ENCODE data around the gene ST6GALNAC3. TPM values are rescaled to one million over a fixed set of nuclear protein-coding genes. Genes with fewer than 3 reads are reported as not detected.

The ST6GALNAC3 gene
- polyA plus RNA-seq, 2 of the 4 experiments (the other 2 are of a cell fraction), result 1.1 to 1.2 TPM

DNA sequence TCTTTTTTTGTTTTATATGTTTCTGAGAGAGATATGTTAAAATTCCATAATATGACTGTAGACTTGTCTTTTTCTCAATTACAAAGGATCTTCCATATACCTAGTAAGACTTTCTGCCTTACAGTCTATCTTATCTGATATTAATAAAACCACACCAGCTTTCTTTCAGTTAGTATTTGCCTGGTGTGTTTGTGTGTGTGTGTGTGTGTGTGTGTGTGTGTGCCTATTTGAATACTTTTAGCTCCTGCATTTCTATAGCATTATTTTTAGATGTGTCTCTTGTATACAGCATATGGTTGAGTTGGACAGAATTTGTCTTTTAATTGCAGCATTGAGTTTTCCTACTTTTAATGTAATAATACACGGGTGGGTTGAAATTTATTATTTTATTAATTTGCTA, 27.5 kb downstream of the ST6GALNAC3 start:
- Histone ChIP-seq H3K4me1 (no peaks in the 10 kb centered on the region), H3K27ac (no peak overlapping the region), H3K9me3 (no peaks in the 10 kb centered on the region), H3K4me2 (no peak overlapping the region), H3K4me3 (no peak overlapping the region)
- FAIRE-seq (no peak), DNase-seq (ENCODE audit: low read depth in 1 of 2, low spot score in 1 of 2) (no peak), ATAC-seq (no peak)
- CTCF ChIA-PET, result no interaction called here
- no peak for TF ChIP-seq CBX2 (IDR thresholded peaks at IDR 0.05; ENCODE audit: borderline replicate concordance, low read depth)
- TF ChIP-seq HOXB5 (CRISPR knock-in tag; IDR thresholded peaks at IDR 0.05), result no peak
- no peak for TF ChIP-seq CBX8 (IDR thresholded peaks at IDR 0.05)
- TF ChIP-seq BHLHE40 (IDR thresholded peaks at IDR 0.05; ENCODE audit: low read depth, low read length), result no peak
- no peak for TF ChIP-seq SMC3 (IDR thresholded peaks at IDR 0.05)
- TF ChIP-seq, protein P1, sequence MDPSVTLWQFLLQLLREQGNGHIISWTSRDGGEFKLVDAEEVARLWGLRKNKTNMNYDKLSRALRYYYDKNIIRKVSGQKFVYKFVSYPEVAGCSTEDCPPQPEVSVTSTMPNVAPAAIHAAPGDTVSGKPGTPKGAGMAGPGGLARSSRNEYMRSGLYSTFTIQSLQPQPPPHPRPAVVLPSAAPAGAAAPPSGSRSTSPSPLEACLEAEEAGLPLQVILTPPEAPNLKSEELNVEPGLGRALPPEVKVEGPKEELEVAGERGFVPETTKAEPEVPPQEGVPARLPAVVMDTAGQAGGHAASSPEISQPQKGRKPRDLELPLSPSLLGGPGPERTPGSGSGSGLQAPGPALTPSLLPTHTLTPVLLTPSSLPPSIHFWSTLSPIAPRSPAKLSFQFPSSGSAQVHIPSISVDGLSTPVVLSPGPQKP (IDR thresholded peaks at IDR 0.05; ENCODE audit: low read depth, low read length), result no peak
- TF ChIP-seq SREBF2 (IDR thresholded peaks at IDR 0.05), result no peak
- TF ChIP-seq, protein P2, sequence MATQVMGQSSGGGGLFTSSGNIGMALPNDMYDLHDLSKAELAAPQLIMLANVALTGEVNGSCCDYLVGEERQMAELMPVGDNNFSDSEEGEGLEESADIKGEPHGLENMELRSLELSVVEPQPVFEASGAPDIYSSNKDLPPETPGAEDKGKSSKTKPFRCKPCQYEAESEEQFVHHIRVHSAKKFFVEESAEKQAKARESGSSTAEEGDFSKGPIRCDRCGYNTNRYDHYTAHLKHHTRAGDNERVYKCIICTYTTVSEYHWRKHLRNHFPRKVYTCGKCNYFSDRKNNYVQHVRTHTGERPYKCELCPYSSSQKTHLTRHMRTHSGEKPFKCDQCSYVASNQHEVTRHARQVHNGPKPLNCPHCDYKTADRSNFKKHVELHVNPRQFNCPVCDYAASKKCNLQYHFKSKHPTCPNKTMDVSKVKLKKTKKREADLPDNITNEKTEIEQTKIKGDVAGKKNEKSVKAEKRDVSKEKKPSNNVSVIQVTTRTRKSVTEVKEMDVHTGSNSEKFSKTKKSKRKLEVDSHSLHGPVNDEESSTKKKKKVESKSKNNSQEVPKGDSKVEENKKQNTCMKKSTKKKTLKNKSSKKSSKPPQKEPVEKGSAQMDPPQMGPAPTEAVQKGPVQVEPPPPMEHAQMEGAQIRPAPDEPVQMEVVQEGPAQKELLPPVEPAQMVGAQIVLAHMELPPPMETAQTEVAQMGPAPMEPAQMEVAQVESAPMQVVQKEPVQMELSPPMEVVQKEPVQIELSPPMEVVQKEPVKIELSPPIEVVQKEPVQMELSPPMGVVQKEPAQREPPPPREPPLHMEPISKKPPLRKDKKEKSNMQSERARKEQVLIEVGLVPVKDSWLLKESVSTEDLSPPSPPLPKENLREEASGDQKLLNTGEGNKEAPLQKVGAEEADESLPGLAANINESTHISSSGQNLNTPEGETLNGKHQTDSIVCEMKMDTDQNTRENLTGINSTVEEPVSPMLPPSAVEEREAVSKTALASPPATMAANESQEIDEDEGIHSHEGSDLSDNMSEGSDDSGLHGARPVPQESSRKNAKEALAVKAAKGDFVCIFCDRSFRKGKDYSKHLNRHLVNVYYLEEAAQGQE (IDR thresholded peaks at IDR 0.05), result no peak
- TF ChIP-seq ZSCAN20 (CRISPR knock-in tag; IDR thresholded peaks at IDR 0.05), result no peak
- WGBS (ENCODE audit: missing lambda C conversion rate), result 59% methylated on average over 1 of the region's 1 CpG
- POLR2A ChIA-PET, result no interaction called here

DNA sequence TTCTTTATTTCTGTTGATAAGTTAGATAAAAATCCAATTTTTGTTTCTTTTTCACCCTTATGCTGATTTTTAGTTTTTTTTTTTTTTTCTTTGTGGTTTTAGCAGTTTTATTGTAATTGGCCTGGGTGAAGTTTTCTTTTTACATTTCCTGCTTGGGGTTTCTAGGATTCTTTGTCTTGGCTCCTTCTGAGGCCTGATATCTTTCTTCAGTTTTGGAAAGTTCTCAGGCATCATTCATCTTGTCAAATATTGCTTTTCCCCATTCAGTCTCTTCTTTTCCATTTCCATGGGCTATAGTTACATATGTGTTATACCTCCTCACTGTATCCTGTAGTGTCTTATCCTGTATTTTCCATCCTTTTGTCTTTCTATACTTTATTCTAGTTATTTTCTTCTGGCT, 28.5 kb downstream of the ST6GALNAC3 start:
- FAIRE-seq (no peak), ATAC-seq (no peak), DNase-seq (ENCODE audit: low read depth in 1 of 2, low spot score in 1 of 2) (no peak)
- TF ChIP-seq, protein P3, sequence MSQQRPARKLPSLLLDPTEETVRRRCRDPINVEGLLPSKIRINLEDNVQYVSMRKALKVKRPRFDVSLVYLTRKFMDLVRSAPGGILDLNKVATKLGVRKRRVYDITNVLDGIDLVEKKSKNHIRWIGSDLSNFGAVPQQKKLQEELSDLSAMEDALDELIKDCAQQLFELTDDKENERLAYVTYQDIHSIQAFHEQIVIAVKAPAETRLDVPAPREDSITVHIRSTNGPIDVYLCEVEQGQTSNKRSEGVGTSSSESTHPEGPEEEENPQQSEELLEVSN (IDR thresholded peaks at IDR 0.05; ENCODE audit: borderline replicate concordance, low read depth), result no peak
- no peak for TF ChIP-seq TP53 (CRISPR knock-in tag; IDR thresholded peaks at IDR 0.05)
- TF ChIP-seq RFX5 (IDR thresholded peaks at IDR 0.05), result no peak
- TF ChIP-seq FOSL2 (IDR thresholded peaks at IDR 0.05), result no peak
- no peak for TF ChIP-seq FOSL2 (CRISPR knock-in tag; IDR thresholded peaks at IDR 0.05)
- no peak for TF ChIP-seq HEYL (CRISPR knock-in tag; IDR thresholded peaks at IDR 0.05)
- TF ChIP-seq FOXS1 (CRISPR knock-in tag; IDR thresholded peaks at IDR 0.05), result no peak
- TF ChIP-seq KDM5A (IDR thresholded peaks at IDR 0.05), result no peak
- TF ChIP-seq NPAS2 (CRISPR knock-in tag; IDR thresholded peaks at IDR 0.05; ENCODE audit: borderline replicate concordance), result no peak
- no peak for TF ChIP-seq HOXB5 (CRISPR knock-in tag; IDR thresholded peaks at IDR 0.05)
- ChIA-PET POLR2A (no interaction called here), CTCF (no interaction called here)
- Histone ChIP-seq H3K4me1 (no peaks in the 10 kb centered on the region), H3K27ac (no peak overlapping the region), H3K4me3 (no peak overlapping the region), H3K4me2 (no peak overlapping the region), H3K9me3 (no peaks in the 10 kb centered on the region)

DNA sequence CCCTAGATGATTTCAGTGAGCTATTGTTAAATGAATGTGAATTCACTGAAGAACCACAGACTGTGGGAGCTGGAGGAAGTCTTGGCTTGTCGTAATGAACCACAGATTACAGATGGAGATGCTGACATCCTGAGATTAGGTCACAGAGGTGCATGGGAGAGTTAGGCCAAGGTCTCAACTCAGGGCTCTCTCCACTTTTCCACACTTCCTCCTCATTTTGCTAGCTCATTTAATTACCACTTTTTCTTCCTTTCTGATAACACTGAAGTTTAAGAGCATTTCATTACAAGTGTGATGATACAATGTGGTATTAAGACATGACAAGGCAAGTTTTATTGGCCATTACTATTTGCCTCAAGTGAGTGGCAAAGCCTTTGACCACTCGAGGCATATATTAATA, 30.8 kb downstream of the ST6GALNAC3 start:
- no peak for ATAC-seq
- Histone ChIP-seq H3K4me2 (no peak overlapping the region), H3K4me3 (no peak overlapping the region), H3K4me1 (peaks cover 5% of the 10 kb centered on the region; the same call in 2 of the 3 replicates), H3K9me3 (no peaks in the 10 kb centered on the region), H3K27ac (no peak overlapping the region)
- 37% methylated on average over 2 of the region's 2 CpGs for WGBS (ENCODE audit: missing lambda C conversion rate)
- FAIRE-seq, result no peak
- no peak for TF ChIP-seq RAD21 (conservative IDR thresholded peaks at IDR 0.05 in 1 of 2, IDR thresholded peaks at IDR 0.05 in 1 of 2)
- ChIA-PET POLR2A (no interaction called here), CTCF (no interaction called here)
- DNase-seq (ENCODE audit: low read depth in 1 of 2, low spot score in 1 of 2), result no peak

Measured in A549 (cell line).